ENCODE measurements around the gene ATP1A4.
A peak's percentile ranks its signal among the peaks of the same experiment; 100 is the strongest.

Gene ATP1A4

GRCh38 chr1:160214481-160215140 is 63.2 kb downstream of the ATP1A4 start:
- DNase-seq (ENCODE audit: low spot score), result no peak
- Histone ChIP-seq H3K27me3 (ENCODE audit: insufficient read depth, poor library complexity, severe bottlenecking) (no peaks in the 10 kb centered on the region), H3K4me3 (ENCODE audit: severe bottlenecking) (no peak overlapping the region), H3K4me1 (ENCODE audit: insufficient read depth, poor library complexity, severe bottlenecking) (no peaks in the 10 kb centered on the region), H3K9me3 (ENCODE audit: severe bottlenecking) (no peaks in the 10 kb centered on the region), H3K36me3 (ENCODE audit: low read depth) (peaks cover 83% of the 10 kb centered on the region), H3K27ac (ENCODE audit: poor library complexity, severe bottlenecking) (no peak overlapping the region)
- no peak for ATAC-seq (ENCODE audit: low read depth)
- no peak for TF ChIP-seq CTCF (IDR thresholded peaks at IDR 0.05; ENCODE audit: poor library complexity, severe bottlenecking)

- ATAC-seq (ENCODE audit: low read depth) (no peak), DNase-seq (ENCODE audit: low spot score) (no peak)
- Histone ChIP-seq H3K36me3 (ENCODE audit: low read depth) (peaks cover 78% of the 10 kb centered on the region), H3K4me3 (ENCODE audit: severe bottlenecking) (no peak overlapping the region), H3K9me3 (ENCODE audit: severe bottlenecking) (no peaks in the 10 kb centered on the region), H3K4me1 (ENCODE audit: insufficient read depth, poor library complexity, severe bottlenecking) (no peaks in the 10 kb centered on the region), H3K27me3 (ENCODE audit: insufficient read depth, poor library complexity, severe bottlenecking) (no peaks in the 10 kb centered on the region), H3K27ac (ENCODE audit: poor library complexity, severe bottlenecking) (no peak overlapping the region)
- no peak for TF ChIP-seq CTCF (IDR thresholded peaks at IDR 0.05; ENCODE audit: poor library complexity, severe bottlenecking)
Measured at GRCh38 chr1:160216301-160216700, 64.9 kb downstream of the ATP1A4 start.

- Histone ChIP-seq H3K36me3 (ENCODE audit: low read depth) (peaks cover 74% of the 10 kb centered on the region), H3K9me3 (ENCODE audit: severe bottlenecking) (no peaks in the 10 kb centered on the region), H3K27ac (ENCODE audit: poor library complexity, severe bottlenecking) (peak overlapping the region; percentile 32), H3K4me1 (ENCODE audit: insufficient read depth, poor library complexity, severe bottlenecking) (no peaks in the 10 kb centered on the region), H3K27me3 (ENCODE audit: insufficient read depth, poor library complexity, severe bottlenecking) (no peaks in the 10 kb centered on the region), H3K4me3 (ENCODE audit: severe bottlenecking) (no peak overlapping the region)
- ATAC-seq (ENCODE audit: low read depth) (peak; percentile 72), DNase-seq (ENCODE audit: low spot score) (no peak)
- no peak for TF ChIP-seq CTCF (IDR thresholded peaks at IDR 0.05; ENCODE audit: poor library complexity, severe bottlenecking)
Measured at GRCh38 chr1:160217481-160218051, 66.2 kb downstream of the ATP1A4 start.

DNA sequence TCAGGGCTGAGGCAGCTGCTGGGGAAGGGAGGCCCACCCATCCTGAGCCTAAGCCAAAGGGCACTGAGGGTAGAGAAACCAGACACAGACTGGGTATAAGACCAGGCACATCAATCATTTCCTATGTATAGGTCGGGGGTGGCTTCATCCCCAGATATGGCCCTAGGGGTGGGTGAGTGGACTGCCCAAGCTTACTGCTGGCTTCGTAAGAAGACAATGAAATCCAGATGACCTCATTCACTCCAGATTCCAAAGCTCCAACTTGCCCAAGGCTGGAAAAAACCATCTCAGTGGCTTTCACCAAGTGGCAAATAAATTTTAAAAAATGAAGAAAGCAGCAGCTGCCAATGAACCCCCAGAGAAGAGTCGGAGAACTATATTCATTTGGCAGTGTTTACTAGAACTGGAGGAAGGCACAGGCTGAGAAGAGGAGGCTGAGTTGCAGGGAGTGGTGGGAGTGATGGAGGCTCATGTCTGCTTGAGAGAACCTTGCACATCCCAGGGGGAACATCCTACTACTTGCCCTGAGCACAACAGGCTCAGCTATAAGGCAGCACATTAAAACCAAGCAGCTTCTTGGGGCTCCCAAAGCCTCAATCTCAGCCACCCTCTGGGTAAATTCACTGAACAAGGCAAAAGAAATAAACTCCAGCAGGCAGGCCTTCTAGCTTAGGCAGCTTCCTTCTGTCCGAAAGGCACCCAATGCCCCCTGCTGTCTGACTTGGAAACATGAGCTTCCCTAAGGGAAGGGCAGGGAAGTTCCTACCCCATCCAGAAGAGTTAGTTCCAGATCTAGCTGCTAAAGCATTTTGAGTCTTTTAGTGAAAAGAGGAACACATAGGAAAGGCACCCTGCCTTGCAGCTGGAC is 67.9 kb downstream of the ATP1A4 start:
- peak; percentile 44 for TF ChIP-seq CTCF (IDR thresholded peaks at IDR 0.05; ENCODE audit: poor library complexity, severe bottlenecking)
- ATAC-seq (ENCODE audit: low read depth) (peak; percentile 50; the same call in 2 of the 3 replicates), DNase-seq (ENCODE audit: low spot score) (no peak)
- Histone ChIP-seq H3K4me1 (ENCODE audit: insufficient read depth, poor library complexity, severe bottlenecking) (no peaks in the 10 kb centered on the region), H3K27me3 (ENCODE audit: insufficient read depth, poor library complexity, severe bottlenecking) (no peaks in the 10 kb centered on the region), H3K27ac (ENCODE audit: poor library complexity, severe bottlenecking) (peak overlapping the region; percentile 32), H3K4me3 (ENCODE audit: severe bottlenecking) (no peak overlapping the region), H3K36me3 (ENCODE audit: low read depth) (peaks cover 78% of the 10 kb centered on the region), H3K9me3 (ENCODE audit: severe bottlenecking) (no peaks in the 10 kb centered on the region)
